Femur (tissue), 1 donor: ENCODE results near the gene OR2A12.
"Not testable (repeated sequence)": the region's sequence is repeated elsewhere in the genome, so short reads cannot be mapped to it uniquely, and the experiment has no call there.

Experiments used
- DNase-seq: peaks from one replicate; pipeline ENCODE4 v3.0.0-alpha.2; 2017

Gene OR2A12

GRCh38 chr7:144085978-144086377, at the start of gene OR2A12:
Gene OR2A12 (plus strand): TSS chr7:144086278. CDS start chr7:144095108, 8,830 bp downstream.
- no peak for DNase-seq

- DNase-seq: no peak
Observed at GRCh38 chr7:144036302-144036885, 49.7 kb upstream of the OR2A12 start.

DNA sequence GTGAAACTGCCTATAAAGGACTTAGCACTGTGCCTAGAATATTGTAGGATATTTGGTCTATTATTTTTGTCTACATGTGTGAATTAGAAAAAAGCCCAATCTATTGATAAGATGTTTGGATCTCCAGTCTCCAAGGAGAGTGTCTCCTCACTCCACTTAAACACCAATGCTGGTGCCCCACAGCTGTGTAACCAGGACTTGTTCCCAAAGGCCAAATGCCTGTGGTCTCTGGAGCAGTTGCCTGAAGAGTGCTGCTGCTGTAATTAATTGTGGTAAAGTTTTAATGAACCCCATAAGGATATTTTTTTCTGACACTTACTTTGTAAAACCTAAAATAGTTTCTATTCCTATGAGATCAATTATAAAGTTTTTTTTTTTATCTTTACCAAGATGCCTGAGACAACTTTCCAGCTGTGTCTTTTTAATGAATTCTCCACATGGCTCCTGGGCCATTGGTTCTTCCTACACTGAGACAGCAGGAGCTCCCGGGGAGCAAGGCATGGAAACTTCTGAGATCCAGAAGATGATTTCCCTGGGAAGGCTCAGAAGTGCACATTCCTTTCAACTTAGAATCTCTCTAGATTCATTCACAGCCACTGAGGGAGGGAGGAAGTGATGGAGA, 48.6 kb upstream of the OR2A12 start:
- no peak for DNase-seq

- no peak for DNase-seq
Observed at GRCh38 chr7:144038887-144039286, 47.2 kb upstream of the OR2A12 start.

DNA sequence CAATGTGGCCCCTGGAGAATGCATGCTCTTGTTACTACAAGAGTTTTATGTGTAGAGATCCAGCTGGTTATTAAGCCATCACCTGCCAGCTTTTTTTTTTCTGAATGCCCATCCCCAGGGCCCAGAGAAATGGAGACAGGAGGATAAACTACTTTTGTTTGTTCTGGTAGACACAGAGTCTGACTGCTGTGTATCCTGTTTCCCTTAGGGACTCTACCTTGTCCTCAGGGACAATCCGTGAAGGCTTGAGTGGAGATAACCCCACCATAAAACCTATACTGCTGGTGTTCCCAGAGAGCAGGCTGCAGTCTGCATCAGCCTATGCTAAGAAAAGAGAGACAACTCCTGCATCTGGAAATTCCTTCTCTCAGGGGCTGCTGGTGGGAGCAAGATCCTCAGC, 37.4 kb upstream of the OR2A12 start, which contains the start of gene OR2A5:
Gene OR2A5, plus strand, starts transcription at position 301 of the 400 bp plus-strand sequence. CDS start 1,454 bp downstream, outside the sequence.
- DNase-seq: no peak

- no peak for DNase-seq
Observed at GRCh38 chr7:144049491-144049890, 36.6 kb upstream of the OR2A12 start.

DNA sequence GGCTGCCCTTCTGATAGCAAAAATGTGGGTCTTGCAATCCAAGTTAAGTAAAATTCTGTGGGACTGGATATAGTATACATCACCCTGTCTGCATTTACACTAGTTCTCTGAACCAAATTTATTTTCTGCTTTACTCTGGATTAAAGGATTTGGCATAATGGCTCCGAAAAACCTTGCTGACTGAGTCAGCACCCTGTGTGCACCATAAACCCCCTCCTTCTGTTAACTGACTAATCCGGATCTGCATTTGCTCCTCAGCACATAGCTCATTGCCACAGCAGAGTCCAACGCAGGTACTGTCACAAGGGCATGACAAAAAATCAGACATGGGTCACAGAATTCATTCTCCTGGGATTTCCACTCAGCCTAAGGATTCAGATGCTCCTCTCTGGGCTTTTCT, 36.0 kb upstream of the OR2A12 start:
- no peak for DNase-seq

DNA sequence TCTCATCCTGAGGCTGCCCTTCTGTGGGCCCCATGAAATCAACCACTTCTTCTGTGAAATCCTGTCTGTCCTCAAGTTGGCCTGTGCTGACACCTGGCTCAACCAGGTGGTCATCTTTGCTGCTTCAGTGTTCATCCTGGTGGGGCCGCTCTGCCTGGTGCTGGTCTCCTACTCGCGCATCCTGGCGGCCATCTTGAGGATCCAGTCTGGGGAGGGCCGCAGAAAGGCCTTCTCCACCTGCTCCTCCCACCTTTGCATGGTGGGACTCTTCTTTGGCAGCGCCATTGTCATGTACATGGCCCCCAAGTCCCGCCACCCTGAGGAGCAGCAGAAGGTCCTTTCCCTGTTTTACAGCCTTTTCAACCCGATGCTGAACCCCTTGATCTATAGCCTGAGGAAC, 35.2 kb upstream of the OR2A12 start:
- not testable (repeated sequence) for DNase-seq

- no peak for DNase-seq
Observed at GRCh38 chr7:144057954-144058353, 28.1 kb upstream of the OR2A12 start.

DNA sequence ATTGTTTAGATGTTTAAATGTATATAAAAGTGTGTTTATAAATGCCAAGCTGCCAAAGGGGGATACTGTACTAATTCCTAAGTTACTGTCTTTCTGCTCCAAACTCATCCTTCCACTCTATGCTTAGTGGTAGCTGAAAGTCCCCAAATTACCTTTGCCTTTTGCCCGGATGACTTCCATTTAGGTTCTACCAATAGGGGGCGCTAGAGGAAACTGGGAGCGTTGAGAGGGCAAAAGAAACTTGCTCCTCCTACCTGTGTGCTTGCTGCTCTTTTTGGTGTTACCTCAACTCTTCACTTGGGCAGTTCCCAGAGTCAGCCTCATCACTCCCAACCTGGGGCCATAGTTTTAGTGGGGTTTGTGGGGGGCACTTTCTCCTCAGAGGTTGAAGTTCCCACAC, 22.4 kb upstream of the OR2A12 start:
- DNase-seq: no peak

GRCh38 chr7:144069511-144069910, 16.6 kb upstream of the OR2A12 start, which contains the start of gene OR2A25:
Gene OR2A25 (plus strand): TSS chr7:144069811. CDS start chr7:144074220, 4,409 bp downstream.
- DNase-seq: no peak

DNA sequence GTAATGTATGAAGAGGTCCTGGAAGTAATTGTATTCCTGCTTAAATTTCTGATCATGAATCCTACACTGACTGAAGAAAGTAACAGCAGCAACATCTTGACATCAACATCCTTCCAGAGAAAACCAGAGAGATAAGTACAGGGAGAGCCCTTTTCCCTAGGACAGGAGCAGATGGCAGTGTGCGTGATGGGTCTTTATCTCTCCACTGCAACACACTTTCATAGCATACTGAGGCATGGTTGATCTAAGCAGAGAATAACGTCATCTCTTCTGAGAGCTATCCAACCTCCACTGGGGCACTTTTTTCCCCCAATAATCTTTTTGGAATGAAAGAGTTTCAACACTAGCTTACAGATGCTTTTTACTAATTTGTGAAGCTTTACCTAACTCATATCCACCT, 16.1 kb upstream of the OR2A12 start:
- no peak for DNase-seq

DNA sequence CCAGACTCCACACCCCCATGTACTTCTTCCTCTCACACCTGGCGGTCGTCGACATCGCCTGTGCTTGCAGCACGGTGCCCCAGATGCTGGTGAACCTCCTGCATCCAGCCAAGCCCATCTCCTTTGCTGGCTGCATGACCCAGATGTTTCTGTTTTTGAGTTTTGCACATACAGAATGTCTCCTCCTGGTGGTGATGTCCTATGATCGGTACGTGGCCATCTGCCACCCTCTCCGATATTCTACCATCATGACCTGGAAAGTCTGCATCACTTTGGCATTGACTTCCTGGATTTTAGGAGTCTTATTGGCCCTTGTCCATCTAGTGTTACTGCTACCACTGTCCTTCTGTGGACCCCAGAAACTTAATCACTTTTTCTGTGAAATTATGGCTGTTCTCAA, 11.7 kb upstream of the OR2A12 start:
- no peak for DNase-seq

- DNase-seq: no peak
Observed at GRCh38 chr7:144086730-144087129, 652 bp downstream of the OR2A12 start.

- DNase-seq: no peak
Observed at GRCh38 chr7:144087230-144087629, 1.2 kb downstream of the OR2A12 start.

- DNase-seq: no peak
Observed at GRCh38 chr7:144090667-144091066, 4.6 kb downstream of the OR2A12 start.

- DNase-seq: no peak
Observed at GRCh38 chr7:144098776-144099175, 12.7 kb downstream of the OR2A12 start.

- DNase-seq: no peak
Observed at GRCh38 chr7:144100607-144101006, 14.5 kb downstream of the OR2A12 start.

- DNase-seq: no peak
Observed at GRCh38 chr7:144102041-144102440, 16.0 kb downstream of the OR2A12 start.

- no peak for DNase-seq
Observed at GRCh38 chr7:144105211-144105610, 19.1 kb downstream of the OR2A12 start.

DNA sequence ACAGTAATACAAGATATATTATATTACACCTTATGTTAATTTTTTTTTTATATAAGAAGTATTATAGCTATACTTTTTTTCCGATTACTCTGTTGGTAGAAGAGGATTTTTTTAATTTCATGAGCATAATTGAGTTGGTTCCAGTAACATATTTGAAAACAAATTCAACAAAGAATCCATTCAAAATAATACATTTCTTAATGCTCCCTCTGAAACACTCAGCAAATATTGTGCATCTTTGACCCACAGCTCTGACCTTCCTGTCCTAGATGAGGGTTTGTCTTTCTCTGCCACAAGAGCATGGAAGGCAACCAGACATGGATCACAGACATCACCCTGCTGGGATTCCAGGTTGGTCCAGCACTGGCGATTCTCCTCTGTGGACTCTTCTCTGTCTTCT, 23.2 kb downstream of the OR2A12 start, which contains the start of gene OR2A2:
Gene OR2A2, plus strand, starts transcription at position 301 of the 400 bp plus-strand sequence. Its CDS starts 0 bp downstream, at position 301.
- no peak for DNase-seq

DNA sequence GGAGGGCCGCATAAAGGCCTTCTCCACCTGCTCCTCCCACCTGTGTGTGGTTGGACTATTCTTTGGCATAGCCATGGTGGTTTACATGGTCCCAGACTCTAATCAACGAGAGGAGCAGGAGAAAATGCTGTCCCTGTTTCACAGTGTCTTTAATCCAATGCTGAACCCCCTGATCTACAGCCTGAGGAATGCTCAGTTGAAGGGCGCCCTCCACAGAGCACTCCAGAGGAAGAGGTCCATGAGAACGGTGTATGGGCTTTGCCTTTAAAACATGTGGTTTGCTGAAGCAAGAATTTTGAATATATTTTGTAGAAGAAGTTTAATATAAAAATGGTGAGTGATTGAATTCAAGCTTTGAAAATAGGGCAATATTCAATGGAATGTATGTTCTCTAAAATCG, 24.2 kb downstream of the OR2A12 start:
- no peak for DNase-seq

DNA sequence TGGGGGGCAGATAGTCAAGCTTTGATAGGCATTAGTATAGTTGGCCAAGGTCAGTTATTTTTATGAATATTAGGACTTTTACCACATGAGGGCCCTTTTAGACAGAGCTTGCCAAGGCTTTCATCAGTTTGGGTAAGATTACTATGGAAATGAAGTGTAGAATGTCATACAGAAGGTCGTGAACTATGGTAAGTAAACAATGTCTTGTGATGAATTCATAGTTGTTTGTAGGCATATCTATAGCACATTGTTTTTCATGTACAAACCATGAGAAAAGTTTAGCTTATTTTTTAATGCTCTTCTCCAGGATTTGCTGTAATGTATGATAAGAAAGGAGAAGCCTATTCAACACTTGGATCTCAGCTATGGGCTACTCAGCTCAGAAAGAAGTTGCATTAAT, 27.6 kb downstream of the OR2A12 start:
- no peak for DNase-seq

DNA sequence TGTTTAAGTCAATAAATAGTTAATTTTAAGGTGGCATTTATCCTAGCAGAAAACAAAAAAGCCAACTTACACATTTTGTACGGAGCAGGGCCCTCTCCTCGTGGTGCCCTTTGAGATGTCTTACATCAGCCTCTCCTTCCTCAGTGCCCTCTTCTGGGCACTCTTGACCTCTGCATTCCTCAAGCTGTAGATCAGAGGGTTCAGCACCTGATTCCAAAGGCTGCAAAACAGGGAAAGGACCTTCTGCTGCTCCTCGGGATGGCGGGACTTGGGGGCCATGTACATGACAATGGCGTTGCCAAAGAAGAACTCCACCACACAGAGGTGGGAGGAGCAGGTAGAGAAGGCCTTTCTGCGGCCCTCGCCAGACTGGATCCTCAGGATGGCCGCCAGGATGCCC, 32.3 kb downstream of the OR2A12 start:
- no peak for DNase-seq

- no peak for DNase-seq
Observed at GRCh38 chr7:144122876-144123275, 36.8 kb downstream of the OR2A12 start, which contains the start of gene OR2A14. Gene OR2A14 (plus strand): TSS chr7:144123176. CDS start chr7:144129113, 5,937 bp downstream.
